CD4-positive, alpha-beta T cell (primary cell): ENCODE results near the gene CDKAL1. TPM values are rescaled to one million over a fixed set of nuclear protein-coding genes. Genes with fewer than 3 reads are reported as not detected.

Source experiments
- ATAC-seq: fragments of 200-7000 bp; cut with Tn5 transposase; one replicate; pipeline ENCODE4 v1.10.0; 2022; ENCODE audit warnings: mild to moderate bottlenecking; ENCODE audit not compliant: poor library complexity
- CTCF ChIA-PET: fragments of 350-600 bp; sonication (Branson Sonifier 250); formaldehyde crosslinking; loops from one replicate; lab custom pipeline; 2021; ENCODE audit warnings: antibody characterized with exemption, inconsistent platforms; lab: Charles Lee
- POLR2A ChIA-PET: fragments of 350-600 bp; sonication (Branson Sonifier 250); formaldehyde crosslinking; loops from one replicate; lab custom pipeline; 2021; ENCODE audit warnings: antibody characterized with exemption, inconsistent platforms; lab: Charles Lee
- DNase-seq, 14 experiments: peaks; one replicate each; pipeline ENCODE4 v3.0.0-alpha.2; 2013 to 2020; ENCODE audit warnings: mixed read lengths in 2 of 14
- H3K27ac ChIP-seq, 2 donors: one replicate each; pipeline versions ENCODE4 v1.5.1 to v1.7.0; 2013; ENCODE audit warnings: low read length in 2 of 2, low read depth in 1 of 2, mild to moderate bottlenecking in 1 of 2
- H3K27me3 ChIP-seq, 2 experiments: 1 replicate in 1 of 2; 2 replicates in 1 of 2; pipeline versions ENCODE4 v1.6.1 to v1.7.0; 2013; ENCODE audit warnings: low read length in 2 of 2, control low read depth in 1 of 2, mild to moderate bottlenecking in 1 of 2, moderate library complexity in 1 of 2; ENCODE audit not compliant: insufficient read depth in 2 of 2, control insufficient read depth in 1 of 2
- H3K36me3 ChIP-seq: one replicate; pipeline ENCODE4 v1.6.1; 2013; ENCODE audit warnings: low read length, control low read depth; ENCODE audit not compliant: insufficient read depth
- H3K4me1 ChIP-seq: one replicate; pipeline ENCODE4 v1.6.1; 2013; ENCODE audit warnings: low read length, control low read depth; ENCODE audit not compliant: insufficient read depth
- H3K4me3 ChIP-seq: one replicate; pipeline ENCODE4 v1.5.1; 2013; ENCODE audit warnings: mild to moderate bottlenecking, low read length, moderate library complexity
- H3K9me3 ChIP-seq, 2 experiments: 1 replicate in 1 of 2; 2 replicates in 1 of 2; pipeline versions ENCODE4 v1.6.1 to v1.7.0; 2013; ENCODE audit warnings: low read length in 2 of 2, mild to moderate bottlenecking in 2 of 2, control low read depth in 1 of 2, moderate library complexity in 1 of 2; ENCODE audit not compliant: control insufficient read depth in 1 of 2, insufficient read depth in 1 of 2
- H3K27ac Mint-ChIP-seq: one replicate; pipeline ENCODE4 v1.8.0; 2020; ENCODE audit warnings: mixed read lengths
- H3K27me3 Mint-ChIP-seq: one replicate; pipeline ENCODE4 v1.8.0; 2021; ENCODE audit warnings: mixed read lengths
- H3K36me3 Mint-ChIP-seq: one replicate; pipeline ENCODE4 v1.8.0; 2021; ENCODE audit warnings: low read depth, mixed read lengths
- H3K4me1 Mint-ChIP-seq: one replicate; pipeline ENCODE4 v1.8.0; 2021; ENCODE audit warnings: low read depth, mixed read lengths
- H3K4me3 Mint-ChIP-seq: one replicate; pipeline ENCODE4 v1.8.0; 2020; ENCODE audit warnings: mild to moderate bottlenecking, mixed read lengths
- H3K9me3 Mint-ChIP-seq: one replicate; pipeline ENCODE4 v1.8.0; 2020; ENCODE audit warnings: mixed read lengths
- intact Hi-C, 2 experiments: fragments of 100-400 bp; cut with DNase I in 1 of 2; cut with micrococcal nuclease in 1 of 2; formaldehyde crosslinking; loops; one replicate each; pipeline versions ENCODE4 v1.15.1 to v1.9.0; 2023 to 2025; cut with DNase I, micrococcal nuclease
- total RNA-seq, 174 experiments: library from RNA in 2 of 174; stranded (reverse) in 2 of 174; gene quantifications; one replicate each; pipeline ENCODE4 v1.2.3 and lab custom pipeline; 2021 to 2026
- TF ChIP-seq, protein P1 (sequence below): fragments of 200-600 bp; IDR thresholded peaks from one replicate; pipeline ENCODE4 v1.8.0; 2022; ENCODE audit warnings: antibody characterized with exemption, mild to moderate bottlenecking

The CDKAL1 gene
- total RNA-seq, 2 experiments from 2014 or later: 21.3 to 23.9 TPM

DNA sequence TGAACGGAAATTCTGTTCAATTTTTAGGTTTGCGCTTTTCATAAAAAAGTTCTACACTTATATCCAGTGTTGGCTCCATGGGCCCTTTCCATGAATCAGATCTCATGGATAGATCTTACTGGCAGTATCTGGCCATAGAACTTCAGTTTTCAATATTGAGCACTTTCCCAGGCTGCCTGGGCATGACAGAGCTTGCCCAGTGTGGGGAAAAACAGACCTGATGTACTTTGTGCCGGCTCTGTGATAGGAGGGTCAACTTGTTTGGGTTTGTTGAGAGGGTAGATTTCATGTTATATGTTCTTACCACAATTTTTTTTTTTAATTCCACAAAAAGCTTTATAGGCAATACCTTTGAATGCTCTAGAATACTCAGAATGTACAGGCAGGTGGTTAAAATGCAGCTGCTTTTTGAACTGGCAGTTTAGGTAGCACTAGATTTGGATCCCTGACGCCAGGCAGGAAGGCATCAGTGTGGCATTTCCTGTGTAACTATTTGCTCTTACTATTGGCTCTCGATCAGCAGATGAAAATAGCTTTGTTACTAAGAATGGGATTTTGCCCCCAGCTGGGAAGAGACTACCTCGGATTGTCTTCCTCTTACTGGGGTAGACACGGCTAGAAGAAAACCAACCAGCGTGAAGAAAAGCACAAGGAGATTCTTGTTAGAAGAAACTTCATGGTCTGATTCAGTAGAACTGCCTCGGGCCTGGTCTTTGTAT, 654.4 kb downstream of the CDKAL1 start:
- no peaks in the 10 kb centered on the region for H3K9me3 ChIP-seq
- CTCF ChIA-PET: no interaction called here
- H3K27me3 Mint-ChIP-seq: no peaks in the 10 kb centered on the region
- no peak for DNase-seq
- no peaks in the 10 kb centered on the region for H3K36me3 ChIP-seq
- no peak overlapping the region for H3K4me3 Mint-ChIP-seq
- ATAC-seq: no peak
- H3K9me3 Mint-ChIP-seq: peaks cover 6% of the 10 kb centered on the region
- no peaks in the 10 kb centered on the region for H3K4me1 ChIP-seq
- peaks cover 17% of the 10 kb centered on the region for H3K4me1 Mint-ChIP-seq
- no peak overlapping the region for H3K27ac ChIP-seq
- H3K27me3 ChIP-seq: no peaks in the 10 kb centered on the region
- no peak overlapping the region for H3K4me3 ChIP-seq
- H3K36me3 Mint-ChIP-seq: peaks cover 20% of the 10 kb centered on the region
- TF ChIP-seq, protein P1, sequence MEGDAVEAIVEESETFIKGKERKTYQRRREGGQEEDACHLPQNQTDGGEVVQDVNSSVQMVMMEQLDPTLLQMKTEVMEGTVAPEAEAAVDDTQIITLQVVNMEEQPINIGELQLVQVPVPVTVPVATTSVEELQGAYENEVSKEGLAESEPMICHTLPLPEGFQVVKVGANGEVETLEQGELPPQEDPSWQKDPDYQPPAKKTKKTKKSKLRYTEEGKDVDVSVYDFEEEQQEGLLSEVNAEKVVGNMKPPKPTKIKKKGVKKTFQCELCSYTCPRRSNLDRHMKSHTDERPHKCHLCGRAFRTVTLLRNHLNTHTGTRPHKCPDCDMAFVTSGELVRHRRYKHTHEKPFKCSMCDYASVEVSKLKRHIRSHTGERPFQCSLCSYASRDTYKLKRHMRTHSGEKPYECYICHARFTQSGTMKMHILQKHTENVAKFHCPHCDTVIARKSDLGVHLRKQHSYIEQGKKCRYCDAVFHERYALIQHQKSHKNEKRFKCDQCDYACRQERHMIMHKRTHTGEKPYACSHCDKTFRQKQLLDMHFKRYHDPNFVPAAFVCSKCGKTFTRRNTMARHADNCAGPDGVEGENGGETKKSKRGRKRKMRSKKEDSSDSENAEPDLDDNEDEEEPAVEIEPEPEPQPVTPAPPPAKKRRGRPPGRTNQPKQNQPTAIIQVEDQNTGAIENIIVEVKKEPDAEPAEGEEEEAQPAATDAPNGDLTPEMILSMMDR: no peak
- POLR2A ChIA-PET: no interaction called here
- intact Hi-C loops: no loop called here
- H3K27ac Mint-ChIP-seq: no peak overlapping the region

DNA sequence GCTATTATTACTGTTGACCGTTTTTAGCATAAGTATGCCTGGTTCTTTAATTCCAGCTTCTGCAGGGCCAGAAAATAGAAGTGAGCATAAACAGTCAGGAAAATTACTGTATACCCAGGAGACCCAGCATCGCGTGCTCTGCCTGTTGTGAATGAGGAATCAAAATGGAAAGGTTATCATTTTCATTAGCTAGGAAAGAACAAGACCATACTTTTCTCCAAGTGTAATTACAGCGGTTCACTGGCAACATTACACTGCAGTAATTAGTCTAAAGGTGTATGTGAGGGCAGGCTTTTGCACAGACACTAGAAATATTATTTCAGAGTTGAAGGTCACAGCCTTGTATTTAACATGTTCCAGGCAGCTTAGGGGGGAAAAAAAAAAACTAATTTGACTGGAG, 655.5 kb downstream of the CDKAL1 start:
- Mint-ChIP-seq H3K9me3 (peaks cover 6% of the 10 kb centered on the region), H3K4me3 (no peak overlapping the region), H3K36me3 (peaks cover 31% of the 10 kb centered on the region), H3K27me3 (no peaks in the 10 kb centered on the region), H3K4me1 (peaks cover 17% of the 10 kb centered on the region), H3K27ac (no peak overlapping the region)
- H3K4me3 ChIP-seq: no peak overlapping the region
- intact Hi-C loops: no loop called here
- ATAC-seq: no peak
- H3K36me3 ChIP-seq: no peaks in the 10 kb centered on the region
- H3K9me3 ChIP-seq: no peaks in the 10 kb centered on the region
- CTCF ChIA-PET: no interaction called here
- H3K4me1 ChIP-seq: no peaks in the 10 kb centered on the region
- TF ChIP-seq, protein P1: no peak
- H3K27me3 ChIP-seq: no peaks in the 10 kb centered on the region
- DNase-seq: no peak
- H3K27ac ChIP-seq: no peak overlapping the region
- POLR2A ChIA-PET: no interaction called here

DNA sequence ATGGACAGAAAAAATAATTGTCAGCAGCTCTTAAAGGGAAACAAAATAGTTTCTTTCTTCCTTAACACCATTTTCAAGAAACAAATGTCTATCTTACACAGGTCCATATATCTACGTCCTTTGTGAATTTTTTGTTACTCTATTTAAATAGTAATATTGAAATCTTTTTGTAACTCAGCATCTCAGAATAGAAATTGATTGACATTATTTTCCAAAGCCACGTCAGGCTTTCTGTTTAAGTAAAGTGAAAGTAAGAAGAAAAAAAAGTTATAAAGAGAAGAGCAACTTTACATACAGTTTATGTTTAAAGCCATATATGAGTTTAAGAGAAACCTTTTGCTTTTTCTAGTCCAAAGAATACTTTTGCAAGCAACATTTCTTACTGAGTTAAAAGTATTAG, 656.4 kb downstream of the CDKAL1 start:
- Mint-ChIP-seq H3K27ac (no peak overlapping the region), H3K4me3 (no peak overlapping the region), H3K4me1 (peaks cover 17% of the 10 kb centered on the region), H3K27me3 (no peaks in the 10 kb centered on the region), H3K9me3 (peaks cover 6% of the 10 kb centered on the region), H3K36me3 (peaks cover 31% of the 10 kb centered on the region)
- ChIA-PET POLR2A (no interaction called here), CTCF (no interaction called here)
- no peak overlapping the region for H3K4me3 ChIP-seq
- H3K27me3 ChIP-seq: no peaks in the 10 kb centered on the region
- H3K4me1 ChIP-seq: no peaks in the 10 kb centered on the region
- DNase-seq (no peak), ATAC-seq (no peak)
- H3K9me3 ChIP-seq: no peaks in the 10 kb centered on the region
- intact Hi-C loops: no loop called here
- no peak overlapping the region for H3K27ac ChIP-seq
- no peaks in the 10 kb centered on the region for H3K36me3 ChIP-seq
- TF ChIP-seq, protein P1: no peak
